GM12878 (cell line): ENCODE data around the gene LRP5.

ENCODE experiments used
- BCL11A ChIP-seq: IDR thresholded peaks from 2 replicates; pipeline ENCODE4 v1.6.1; 2011; ENCODE audit warnings: low read depth, low read length
- POLR2AphosphoS5 ChIP-seq: IDR thresholded peaks from 2 replicates; pipeline ENCODE4 v1.6.1; 2011; ENCODE audit warnings: mild to moderate bottlenecking, low read length, inconsistent platforms
- POU2F2 ChIP-seq: IDR thresholded peaks from 3 replicates; pipeline ENCODE4 v1.6.1; 2011; ENCODE audit warnings: low read depth, mild to moderate bottlenecking, low read length, borderline replicate concordance
- USF2 ChIP-seq: IDR thresholded peaks from 2 replicates; pipeline ENCODE4 v1.6.1; 2011; ENCODE audit warnings: low read depth, low read length, improper control_type of control experiment, borderline replicate concordance

GRCh38 chr11:68321293-68322051 is 9.1 kb downstream of the LRP5 start:
- no peak for TF ChIP-seq USF2
- no peak for TF ChIP-seq POLR2AphosphoS5
- TF ChIP-seq POU2F2, result no peak
- TF ChIP-seq BCL11A, result no peak
